CD4-positive, alpha-beta T cell treated with Interleukin-1 beta for 1 hour (primary cell): ENCODE results near the gene GTF3C6.
A peak's percentile ranks its signal among the peaks of the same experiment; 100 is the strongest.
"Not testable (repeated sequence)": the region's sequence is repeated elsewhere in the genome, so short reads cannot be mapped to it uniquely, and the experiment has no call there.

ENCODE experiments used
- DNase-seq, 2 donors: peaks; one replicate each; pipeline ENCODE4 v3.0.0-alpha.2; 2020 to 2022

The GTF3C6 gene

DNA sequence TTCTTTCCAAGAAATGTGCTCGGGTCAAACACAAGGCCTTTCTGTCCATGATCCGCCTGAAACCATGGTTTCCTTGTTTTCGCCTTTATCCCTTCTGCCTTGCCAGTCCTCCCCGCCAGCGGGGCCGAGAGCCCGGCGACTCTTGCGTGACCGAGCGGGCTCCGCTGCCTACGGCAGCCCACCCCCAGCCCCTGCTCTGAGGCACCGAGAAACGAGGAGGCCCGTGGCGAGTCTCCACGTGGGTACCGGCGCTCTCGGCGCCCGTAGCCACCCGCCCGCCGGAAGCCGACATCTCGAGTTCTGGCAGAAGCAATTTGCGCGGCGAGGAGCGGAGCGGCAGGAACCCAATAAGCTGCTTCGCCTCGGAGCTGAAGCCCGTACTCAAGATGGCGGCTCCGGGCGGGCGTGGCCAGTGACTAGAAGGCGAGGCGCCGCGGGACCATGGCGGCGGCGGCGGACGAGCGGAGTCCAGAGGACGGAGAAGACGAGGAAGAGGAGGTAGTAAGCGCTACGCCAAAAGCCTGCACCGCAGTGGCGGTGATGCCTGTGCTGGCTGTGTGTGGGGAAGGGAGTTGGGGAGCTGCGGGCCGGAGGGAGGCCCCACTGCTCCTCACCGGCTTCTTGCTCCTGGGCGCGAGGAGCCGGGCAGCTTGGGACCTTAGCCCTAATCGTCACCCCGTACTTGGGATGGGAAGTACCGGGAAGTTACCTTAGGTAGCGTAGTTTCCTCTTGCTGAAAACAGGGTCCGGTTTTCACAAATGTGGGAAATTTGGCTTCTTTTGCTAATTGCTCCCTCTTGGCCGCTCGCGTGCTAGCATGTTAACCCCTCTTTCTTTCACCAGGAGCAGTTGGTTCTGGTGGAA lies at the start of gene GTF3C6:
GTF3C6 (plus strand) TSS at position 378 of the 864 bp plus-strand sequence; CDS start at position 442, 64 bp downstream.
- DNase-seq, result peak; percentile 93

DNA sequence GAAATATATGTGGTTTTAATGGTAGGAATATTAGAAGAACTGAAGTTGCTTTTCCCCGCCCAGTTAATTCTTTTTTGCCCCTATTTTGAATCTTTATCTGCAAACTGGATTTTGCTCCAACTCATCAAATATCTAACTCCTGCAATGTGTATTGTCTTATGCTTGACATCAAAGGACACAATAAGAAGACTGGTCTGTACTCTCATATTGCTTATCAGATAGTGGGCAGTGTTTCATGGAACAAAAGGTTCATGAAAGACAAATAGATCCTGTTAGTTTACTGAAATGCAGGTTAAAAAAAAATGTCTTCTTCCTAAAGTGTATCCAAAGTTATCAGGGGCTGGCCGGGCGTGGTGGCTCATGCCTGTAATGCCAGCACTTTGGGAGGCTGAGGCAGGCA lies 27.7 kb upstream of the GTF3C6 start:
- DNase-seq, result no peak

- DNase-seq, result no peak
Measured at GRCh38 chr6:110933912-110934311, 24.6 kb upstream of the GTF3C6 start.

DNA sequence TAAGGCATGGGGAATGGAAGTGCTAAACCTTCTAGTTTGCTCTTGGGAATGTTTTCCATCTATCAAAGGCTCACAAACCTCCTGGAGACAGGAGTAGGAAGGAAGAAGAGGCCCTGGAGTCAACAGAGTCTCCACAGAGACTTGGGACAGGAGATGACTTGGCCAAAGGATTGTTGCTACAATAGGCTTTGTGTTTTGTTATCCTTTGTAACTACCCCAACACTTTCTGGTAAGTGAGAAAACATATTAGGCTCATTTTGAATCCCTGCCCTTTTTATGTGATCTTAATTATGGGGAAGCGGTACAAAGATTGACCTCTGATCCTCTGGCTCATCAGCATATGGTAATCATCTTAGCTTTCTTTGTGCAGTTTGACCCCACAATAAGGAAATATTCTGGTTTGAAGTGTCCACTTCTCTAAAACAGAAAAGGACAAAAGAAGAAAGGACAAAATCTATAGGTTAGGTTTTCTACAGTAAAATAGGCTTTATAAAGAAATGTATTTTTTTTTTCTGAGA lies 24.1 kb upstream of the GTF3C6 start:
- DNase-seq, result no peak

GRCh38 chr6:110935171-110935570 lies 23.3 kb upstream of the GTF3C6 start:
- DNase-seq, result no peak

DNA sequence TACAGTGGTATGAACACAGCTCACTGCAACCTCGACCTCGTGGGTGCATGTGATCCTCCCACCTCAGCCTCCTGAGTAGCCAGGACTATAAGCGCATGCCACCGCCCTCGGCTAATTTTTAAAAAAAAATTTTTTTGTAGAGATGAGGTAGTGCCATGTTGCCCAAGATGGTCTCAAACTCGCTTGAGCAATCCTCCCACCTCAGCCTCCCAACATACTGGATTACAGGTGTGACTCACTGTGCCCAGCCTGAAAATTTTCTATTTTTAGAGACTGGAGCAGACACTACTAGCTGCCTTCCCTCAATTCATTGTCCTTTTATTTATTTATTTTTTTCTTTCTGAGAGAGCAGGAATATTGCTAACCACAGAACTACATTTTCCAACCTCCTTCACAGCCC lies 20.3 kb upstream of the GTF3C6 start:
- no peak for DNase-seq

GRCh38 chr6:110939429-110940200 lies 18.9 kb upstream of the GTF3C6 start:
- no peak for DNase-seq

DNA sequence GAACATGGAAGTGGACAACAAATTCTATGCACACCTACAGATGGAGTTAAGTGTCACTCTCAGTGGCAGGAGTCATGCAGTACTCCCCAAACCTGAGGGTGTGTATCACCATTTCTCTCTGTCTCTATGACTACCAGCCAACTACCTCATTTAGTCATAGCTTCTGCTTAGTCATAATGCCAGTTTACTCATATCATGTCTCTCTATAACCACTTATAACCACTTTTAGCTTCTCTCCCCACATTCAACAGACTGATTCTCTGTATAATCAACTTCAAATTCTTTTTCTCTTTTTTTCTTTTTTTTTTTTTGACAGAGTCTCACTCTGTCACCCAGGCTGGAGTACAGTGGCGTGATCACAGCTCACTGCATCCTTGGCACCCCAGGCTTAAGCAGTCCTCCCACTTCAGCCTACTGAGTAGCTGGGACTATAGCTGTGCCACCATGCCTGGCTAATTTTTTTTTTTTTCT lies 13.8 kb upstream of the GTF3C6 start:
- DNase-seq, result peak; percentile 21 to 54

GRCh38 chr6:110946498-110946897 lies 12.0 kb upstream of the GTF3C6 start:
- no peak for DNase-seq

DNA sequence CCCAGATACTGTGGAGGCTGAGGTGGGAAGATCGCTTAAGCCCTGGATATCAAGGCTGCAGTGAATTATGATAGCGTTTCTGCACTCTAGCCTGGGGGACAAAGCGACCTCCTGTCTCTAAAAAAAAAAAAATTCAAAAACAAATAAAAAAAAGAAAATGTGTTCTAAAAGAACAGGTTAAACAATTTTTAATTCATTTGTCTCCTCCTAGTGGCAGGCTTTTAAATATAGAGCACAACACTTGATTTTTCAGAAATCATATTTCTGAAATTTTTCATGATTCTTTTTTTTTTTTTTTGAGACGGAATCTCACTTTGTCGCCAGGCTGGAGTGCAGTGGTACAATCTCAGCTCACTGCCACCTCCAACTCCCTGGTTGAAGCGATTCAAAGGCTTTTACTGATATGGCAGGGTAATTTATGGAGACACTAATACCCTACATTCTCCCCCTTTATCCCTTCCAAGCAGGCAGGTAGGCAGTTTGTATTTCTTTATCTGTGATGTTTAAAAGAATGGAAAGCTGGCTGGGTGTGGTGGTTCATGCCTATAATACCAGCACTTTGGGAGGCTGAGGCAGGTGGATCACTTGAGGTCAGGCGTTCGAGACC lies 8.7 kb upstream of the GTF3C6 start:
- peak in 1 of 2 donors; percentile 49 for DNase-seq

DNA sequence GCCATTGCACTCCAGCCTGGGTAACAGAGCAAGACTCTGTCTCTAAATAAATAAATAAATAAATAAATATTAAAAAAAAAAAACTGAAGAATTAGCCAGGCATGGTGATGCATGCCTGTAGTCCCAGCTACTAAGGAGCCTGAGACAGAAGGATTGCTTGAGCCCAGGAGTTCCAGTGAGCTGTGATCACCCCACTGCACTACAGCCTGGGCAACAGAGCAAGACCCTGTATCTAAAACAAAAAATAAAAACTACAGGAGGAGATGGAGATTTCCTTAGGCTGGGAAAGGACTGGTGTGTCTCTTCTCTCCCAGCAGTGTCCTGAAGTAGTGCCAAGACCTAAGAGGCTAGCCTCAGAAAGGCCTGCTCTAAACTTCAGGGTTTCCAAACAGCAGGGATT lies 8.1 kb upstream of the GTF3C6 start:
- DNase-seq, result no peak

GRCh38 chr6:110951008-110951407 lies 7.5 kb upstream of the GTF3C6 start:
- no peak for DNase-seq

GRCh38 chr6:110951986-110952794 lies 6.3 kb upstream of the GTF3C6 start:
- no peak for DNase-seq

DNA sequence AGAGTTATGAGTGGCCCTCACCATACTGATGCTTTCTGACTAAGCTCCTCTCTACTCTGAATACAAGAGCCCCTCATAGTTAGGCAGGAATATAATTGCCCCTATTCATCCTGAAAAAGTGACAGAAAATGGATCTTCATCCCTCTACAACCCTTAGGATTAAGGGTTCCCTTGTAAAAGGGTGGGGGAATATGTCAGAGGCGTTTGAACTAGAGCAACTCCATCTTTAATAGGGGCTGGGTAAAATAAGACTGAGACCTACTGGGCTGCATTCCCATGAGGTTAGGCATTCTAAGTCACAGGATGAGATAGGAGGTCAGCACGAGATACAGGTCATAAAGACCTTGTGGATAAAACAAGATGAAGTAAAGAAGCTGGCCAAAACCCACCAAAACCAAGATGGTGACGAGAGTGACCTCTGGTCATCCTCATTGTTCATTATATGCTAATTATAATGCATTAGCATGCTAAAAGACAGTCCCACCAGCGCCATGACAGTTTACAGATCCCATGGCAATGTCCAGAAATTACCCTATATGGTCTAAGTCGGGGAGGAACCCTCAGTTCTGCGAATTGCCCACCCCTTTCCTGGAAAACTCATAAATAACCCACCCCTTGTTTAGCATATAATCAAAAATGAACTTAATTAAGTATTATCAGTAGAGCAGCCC lies 4.7 kb upstream of the GTF3C6 start:
- no peak for DNase-seq

GRCh38 chr6:110960014-110960390 lies 1.5 kb downstream of the GTF3C6 start:
- DNase-seq, result no peak

DNA sequence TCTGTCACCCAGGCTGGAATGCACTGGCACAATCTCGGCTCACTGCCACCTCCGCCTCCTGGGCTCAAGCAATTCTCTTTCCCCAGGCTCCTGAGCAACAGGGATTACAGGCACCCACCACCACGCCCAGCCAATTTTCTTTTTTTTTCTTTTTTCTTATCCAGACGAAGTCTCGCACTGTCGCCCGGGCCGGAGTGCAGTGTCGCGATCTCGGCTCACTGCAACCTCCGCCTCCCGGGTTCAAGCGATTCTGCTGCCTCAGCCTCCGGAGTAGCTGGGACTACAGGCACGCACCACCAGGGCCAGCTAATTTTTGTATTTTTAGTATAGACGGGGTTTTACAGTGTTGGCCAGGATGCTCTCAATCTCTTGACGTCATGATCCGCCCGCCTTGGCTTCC lies 4.1 kb downstream of the GTF3C6 start:
- not testable (repeated sequence) for DNase-seq

DNA sequence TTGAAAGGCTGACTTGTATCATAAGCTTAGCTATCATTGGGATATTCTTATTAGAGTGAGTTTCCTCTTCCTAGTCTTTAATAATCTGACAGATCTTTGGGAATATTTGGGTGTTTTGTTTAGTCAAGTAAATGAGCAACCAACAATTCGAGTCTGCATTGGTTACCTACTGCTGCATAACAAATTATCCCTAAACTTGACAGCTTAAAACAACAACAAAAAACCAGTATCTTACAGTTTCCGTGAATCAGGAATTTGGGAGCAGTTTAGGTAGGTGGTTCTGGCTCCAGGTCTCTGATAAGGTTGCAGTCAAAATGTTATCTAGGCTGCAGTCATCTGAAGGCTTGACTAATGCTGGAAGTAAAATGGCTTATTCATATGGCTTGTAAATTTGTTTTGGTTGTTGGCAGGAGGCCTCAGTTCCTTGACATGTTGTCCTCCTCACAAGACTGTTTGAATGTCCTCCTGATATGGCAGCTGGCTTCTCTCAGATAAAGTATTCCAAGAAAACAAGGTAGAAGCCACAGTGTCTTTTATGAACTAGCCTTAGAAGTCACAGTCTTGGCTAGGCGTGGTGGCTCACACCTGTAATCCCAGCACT lies 7.2 kb downstream of the GTF3C6 start:
- no peak for DNase-seq

DNA sequence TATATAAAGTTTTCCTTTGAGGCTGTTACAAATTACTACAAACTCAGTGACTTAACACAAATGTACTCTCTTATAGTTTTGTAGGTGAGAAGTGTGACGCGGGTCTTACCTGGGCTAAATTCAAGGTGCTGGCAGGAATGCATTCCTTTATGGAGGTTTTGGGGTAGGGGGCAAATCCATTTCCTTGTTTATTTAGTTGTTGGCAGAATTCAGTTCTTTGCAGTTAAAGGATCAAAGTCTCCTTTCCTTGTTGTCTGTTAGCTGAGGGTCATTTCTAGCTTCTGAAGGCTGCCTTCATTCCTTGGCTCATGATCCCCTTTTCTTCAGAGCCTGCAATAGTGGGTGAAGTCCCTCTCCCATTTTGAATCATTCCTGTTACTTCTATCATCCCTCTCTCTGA lies 10.2 kb downstream of the GTF3C6 start:
- DNase-seq, result not testable (repeated sequence)

DNA sequence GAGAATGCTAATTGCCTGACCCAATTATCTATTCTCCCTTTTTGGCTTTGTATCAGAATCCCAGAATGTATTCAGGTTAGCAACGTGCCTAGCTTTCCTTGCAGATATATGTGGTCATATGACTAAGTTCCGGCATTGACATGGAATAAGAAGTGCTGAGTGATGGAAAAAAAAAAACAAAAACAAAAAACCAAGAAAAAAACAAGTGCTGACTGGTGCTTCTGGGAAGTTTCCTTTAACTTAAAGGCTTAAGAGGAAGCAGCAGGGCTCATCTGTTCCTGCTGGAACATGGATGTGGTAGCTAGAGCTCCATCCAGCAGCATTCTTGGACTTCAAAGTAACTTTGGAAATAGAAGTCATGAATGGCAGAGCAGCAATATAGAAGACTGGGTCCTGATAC lies 13.0 kb downstream of the GTF3C6 start:
- no peak for DNase-seq

DNA sequence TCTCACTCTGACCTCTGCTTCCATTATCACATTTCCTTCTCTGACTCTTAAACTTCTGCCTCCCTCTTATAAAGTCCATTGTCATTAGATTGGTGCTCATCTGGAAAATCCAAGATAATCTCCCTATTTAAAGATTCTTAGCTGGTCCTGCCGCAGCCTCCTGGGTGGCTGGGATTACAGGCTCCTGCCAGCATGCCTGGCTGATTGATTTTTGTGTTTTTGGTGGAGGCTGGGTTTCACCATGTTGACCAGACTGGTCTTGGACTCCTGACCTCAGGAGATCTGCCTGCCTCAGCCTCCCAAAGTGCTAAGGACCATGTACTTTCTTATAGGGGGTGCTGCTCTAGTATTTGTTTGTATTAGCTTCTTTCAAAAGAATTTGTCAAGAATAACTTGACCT lies 18.1 kb downstream of the GTF3C6 start:
- DNase-seq, result no peak

DNA sequence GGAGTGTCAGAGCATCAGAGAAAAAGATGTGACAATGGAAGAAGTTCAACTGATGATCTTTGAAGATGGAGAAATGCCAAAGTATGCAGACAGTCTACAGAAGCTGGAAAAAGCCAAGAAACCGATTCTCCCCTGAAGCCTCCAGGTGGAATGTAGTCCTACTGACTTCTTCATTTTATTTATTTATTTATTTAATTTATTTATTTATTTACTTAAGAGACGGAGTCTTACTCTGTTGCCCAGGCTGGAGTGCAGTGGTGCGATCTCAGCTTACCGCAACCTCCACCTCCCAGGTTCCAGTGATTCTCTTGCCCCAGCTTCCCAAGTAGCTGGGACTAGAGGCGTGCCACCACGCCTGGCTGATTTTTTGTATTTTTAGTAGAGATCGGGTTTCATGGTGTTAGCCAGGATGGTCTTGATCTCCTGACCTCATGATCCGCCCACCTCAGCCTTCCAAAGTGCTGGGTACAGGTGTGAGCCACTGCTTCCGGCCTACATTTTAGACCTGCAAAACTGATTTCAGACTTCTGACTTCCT lies 21.1 kb downstream of the GTF3C6 start:
- no peak for DNase-seq
